ENCODE measurements around the gene NEURL4.
A peak's percentile ranks its signal among the peaks of the same experiment; 100 is the strongest.

NEURL4 gene

DNA sequence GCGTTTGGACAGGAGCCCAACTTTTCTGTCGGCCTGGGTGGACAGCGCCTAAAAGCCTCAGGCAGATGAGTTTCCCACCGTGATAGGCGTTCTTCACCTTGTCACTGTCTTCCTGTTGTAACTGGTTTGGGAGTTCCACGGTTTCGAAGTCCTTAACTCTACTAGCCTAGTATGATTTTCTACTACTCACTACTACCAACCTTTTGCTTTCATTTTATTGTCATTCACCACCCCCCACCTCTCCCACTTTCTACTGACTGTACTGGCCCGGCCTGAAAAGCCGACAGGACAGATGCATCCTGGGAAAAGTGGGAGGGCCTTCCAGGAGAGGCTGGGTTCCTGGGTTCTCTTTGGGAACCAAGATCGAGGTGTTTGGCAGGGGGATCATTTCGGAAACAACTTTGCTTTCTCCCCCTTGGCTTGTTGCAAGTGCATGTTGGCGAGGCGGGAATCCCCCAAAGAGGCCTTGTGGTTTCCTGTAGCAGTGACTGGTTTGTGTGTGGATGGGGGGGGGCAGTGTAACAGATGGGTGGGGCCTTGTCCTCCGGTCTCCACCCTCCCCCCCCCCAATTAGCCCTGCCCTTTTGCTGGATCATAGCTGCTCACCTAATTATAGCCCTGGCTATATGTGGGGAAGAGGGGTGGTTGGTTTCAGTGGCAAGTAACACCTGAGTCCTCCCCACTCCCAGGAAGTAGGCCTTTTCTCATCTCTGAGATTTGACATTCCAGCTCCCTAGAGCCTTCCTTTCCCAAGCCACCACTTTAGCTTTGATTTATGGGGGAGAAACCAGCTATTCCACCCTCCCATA, 20.3 kb downstream of the NEURL4 start:
- H3K9me3 Mint-ChIP-seq (ENCODE audit: low read depth) = no peaks in the 10 kb centered on the region
- peaks cover 23% of the 10 kb centered on the region for H3K36me3 Mint-ChIP-seq
- H3K4me3 Mint-ChIP-seq = peak overlapping the region; percentile 94
- no peaks in the 10 kb centered on the region for H3K27me3 Mint-ChIP-seq
- peaks cover 50% of the 10 kb centered on the region for H3K4me1 Mint-ChIP-seq (ENCODE audit: low read depth)
- H3K27ac Mint-ChIP-seq = peak overlapping the region; percentile 97

DNA sequence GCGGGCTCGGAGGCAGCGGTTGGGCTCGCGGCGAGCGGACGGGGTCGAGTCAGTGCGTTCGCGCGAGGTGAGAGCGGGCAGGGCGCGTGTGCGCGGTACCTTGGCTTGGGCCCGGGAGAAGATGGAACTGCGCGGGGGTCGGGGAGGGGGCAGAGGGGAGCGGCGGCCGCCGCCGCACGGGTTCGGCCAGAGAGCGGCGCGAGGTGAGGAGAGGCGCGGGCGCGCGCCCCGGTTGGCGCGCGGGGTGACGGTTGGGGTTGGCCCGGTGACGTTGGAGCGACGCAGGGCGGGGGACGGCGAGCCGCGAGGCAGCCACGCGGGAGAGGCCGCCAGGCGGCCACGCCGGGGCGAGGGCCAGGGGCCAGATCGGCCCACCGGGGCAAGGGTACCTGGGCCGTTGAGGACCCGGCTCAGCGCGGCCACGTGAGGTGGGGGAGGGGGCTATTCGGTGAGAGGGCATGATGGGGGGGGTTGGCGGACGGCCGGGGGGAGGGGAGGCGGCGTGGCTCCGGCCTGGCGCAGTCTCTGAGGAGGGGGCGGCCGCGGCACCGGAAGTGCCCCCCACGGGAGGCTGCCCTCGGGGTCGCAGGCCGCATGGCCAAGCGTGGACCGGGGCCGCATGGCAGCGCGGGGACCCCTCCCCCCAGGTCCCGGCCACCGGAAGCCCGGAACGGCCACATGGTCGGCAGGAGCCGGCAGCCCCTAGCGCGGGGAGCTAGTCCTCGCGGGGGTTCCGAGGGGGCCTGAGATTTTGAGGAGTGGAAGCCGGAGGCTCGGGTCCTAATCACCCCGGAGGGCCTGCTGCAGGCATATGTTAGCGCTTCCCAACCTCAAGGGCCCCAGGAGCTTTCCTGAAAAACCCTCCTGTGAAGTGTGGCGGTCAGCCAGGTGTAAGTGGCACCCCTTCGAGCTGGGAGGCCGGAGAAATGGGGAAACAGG, 21.2 kb downstream of the NEURL4 start:
- Mint-ChIP-seq H3K27me3 (no peaks in the 10 kb centered on the region), H3K4me1 (ENCODE audit: low read depth) (peaks cover 41% of the 10 kb centered on the region), H3K36me3 (peaks cover 22% of the 10 kb centered on the region), H3K27ac (peak overlapping the region; percentile 97), H3K9me3 (ENCODE audit: low read depth) (no peaks in the 10 kb centered on the region), H3K4me3 (peak overlapping the region; percentile 94)

DNA sequence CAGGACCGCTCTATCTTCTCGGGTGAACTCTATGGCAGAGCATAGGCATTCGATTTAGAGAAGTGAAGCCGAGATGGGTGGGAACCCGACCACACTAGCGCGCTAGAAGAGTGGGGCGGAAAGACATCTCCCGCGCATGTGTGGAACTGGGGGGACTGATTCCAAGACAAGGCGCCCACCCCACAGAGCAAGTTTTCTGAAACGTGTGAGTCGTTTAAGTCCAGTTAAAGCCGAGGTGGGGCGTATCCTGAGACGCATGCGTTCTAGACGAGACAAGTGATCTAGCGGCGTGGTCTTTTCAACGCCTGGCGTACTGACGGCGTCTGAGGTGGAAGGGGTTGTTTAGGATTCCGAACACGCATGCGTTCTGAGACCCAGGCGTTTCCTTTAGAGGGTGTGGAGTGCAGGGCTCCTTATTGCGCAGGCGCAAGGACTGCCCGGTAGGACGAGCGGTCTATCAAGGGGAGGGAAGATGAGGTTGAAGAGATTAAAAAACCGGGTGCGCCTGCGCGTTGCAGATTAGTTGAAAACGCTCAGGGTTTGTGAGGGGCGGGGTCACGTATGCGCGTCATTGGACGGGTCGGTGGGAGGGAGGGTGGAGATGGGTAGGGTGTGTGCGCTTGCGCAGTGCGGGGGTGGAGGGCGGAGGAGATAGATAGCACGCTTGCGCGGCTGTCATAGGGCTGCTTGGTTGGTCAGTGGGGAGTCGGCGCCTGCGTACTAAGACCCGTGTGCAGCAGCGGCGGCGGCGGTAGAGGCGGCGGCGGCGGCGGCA, 22.0 kb downstream of the NEURL4 start, which contains the start of gene EIF5A:
Gene EIF5A (plus strand): TSS at position 718 of the 775 bp plus-strand sequence. CDS start 2,008 bp downstream, outside the sequence.
- Mint-ChIP-seq H3K9me3 (ENCODE audit: low read depth) (no peaks in the 10 kb centered on the region), H3K4me3 (peak within 1 kb of the TSS; percentile 94), H3K27me3 (no peaks in the 10 kb centered on the region), H3K36me3 (peaks cover 22% of the 10 kb centered on the region), H3K4me1 (ENCODE audit: low read depth) (peaks cover 33% of the 10 kb centered on the region), H3K27ac (peak within 1 kb of the TSS; percentile 97)

DNA sequence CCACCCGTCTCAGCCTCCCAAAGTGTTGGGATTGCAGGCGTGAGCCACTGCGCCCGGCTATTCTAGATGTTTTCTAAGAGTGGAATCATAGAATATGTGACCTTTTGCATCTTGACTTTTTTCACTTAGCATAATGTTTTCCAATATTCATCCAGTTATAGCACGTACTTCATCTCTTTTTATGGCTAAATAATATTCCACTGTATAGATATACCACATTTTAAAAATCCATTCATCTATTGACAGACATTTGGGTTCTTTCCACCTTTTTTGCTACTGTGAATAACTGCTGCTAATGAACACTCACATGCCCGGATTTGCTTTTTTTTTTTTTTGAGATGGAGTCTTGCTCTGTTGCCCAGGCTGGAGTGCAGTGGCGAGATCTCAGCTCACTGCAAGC, 25.0 kb downstream of the NEURL4 start:
- Mint-ChIP-seq H3K27me3 (no peaks in the 10 kb centered on the region), H3K4me1 (ENCODE audit: low read depth) (peaks cover 10% of the 10 kb centered on the region), H3K4me3 (no peak overlapping the region), H3K36me3 (peaks cover 4% of the 10 kb centered on the region), H3K27ac (no peak overlapping the region), H3K9me3 (ENCODE audit: low read depth) (no peaks in the 10 kb centered on the region)

DNA sequence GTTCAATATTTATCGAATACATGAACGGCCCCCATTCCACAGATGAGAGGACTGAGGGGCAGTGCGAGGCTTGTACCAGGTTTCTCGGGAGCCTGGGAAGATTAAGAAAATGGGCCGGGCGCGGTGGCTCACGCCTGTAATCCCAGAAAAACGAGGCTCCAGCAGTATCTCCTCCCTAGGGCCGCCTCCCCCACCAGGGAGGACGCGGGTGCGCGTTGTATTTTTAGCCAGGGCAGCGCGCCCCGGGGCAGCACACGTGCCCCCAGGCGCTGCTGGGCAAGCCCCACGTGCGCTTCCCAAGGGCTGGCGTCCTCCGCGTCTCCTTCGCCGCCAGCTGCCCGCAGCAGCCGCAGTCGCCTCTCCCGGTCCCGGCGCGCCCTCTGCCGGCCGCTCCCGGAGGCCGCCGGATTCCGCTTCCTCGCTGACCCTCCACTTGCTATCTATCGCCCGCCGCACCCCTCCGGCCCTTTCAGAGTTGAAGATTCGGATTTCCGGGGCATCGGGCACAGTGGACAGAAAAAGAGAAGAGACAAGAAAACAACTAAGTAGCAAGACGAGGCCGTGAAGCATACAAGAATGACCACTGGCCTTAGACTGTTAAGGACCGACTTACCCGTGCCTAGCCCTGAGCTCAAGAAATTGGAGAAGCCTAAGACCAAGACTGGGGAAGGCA, 32.8 kb downstream of the NEURL4 start:
- H3K4me3 Mint-ChIP-seq = no peak overlapping the region
- no peaks in the 10 kb centered on the region for H3K9me3 Mint-ChIP-seq (ENCODE audit: low read depth)
- H3K36me3 Mint-ChIP-seq = no peaks in the 10 kb centered on the region
- H3K27me3 Mint-ChIP-seq = peaks cover 3% of the 10 kb centered on the region
- H3K4me1 Mint-ChIP-seq (ENCODE audit: low read depth) = peaks cover 23% of the 10 kb centered on the region
- H3K27ac Mint-ChIP-seq = no peak overlapping the region

DNA sequence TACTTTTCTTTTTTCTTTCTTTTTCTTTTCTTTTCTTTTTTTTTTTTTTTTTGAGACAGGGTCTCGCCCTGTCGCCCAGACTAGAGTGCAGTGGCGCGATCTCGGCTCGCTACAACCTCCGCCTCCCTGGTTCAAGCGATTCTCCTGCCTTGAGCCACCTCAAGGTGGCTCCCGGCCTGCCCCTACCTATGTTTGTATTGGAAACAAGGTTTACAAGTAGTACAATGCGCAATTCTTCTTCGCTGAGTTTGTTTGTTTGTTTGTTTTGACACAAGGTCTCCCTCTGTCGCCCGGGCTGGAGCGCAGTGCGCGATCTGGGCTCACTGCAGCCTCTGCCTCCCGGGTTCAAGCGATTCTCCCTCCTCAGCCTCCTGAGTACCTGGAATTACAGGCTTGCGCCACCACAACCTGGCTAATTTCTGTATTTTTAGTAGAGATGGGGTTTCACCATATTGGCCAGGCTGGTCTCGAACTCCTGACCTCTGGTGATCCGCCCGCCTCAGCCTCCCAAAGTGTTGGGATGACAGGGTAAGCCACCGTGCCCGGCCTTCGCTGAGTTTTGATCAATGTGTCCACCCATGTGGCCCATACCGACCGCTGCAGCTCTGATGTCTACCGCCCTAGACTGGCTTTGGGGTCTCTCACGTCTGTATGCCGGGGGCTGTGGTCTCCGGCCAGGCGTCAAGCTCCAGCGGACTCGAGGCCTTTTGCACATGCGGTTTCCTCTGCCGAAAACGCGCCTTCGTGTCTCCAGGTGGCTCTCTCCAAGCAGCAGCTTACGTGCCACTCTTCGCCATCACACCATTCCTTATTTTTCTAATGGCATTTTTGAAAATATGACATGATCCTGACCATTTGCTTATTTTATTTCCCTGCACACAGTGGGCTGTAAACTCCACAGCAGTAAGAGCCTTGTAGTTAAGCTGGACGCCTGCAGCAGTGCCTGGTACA, 33.6 kb downstream of the NEURL4 start:
- H3K36me3 Mint-ChIP-seq = no peaks in the 10 kb centered on the region
- H3K27ac Mint-ChIP-seq = peak overlapping the region; percentile 50
- H3K4me1 Mint-ChIP-seq (ENCODE audit: low read depth) = peaks cover 23% of the 10 kb centered on the region
- peak overlapping the region; percentile 85 for H3K4me3 Mint-ChIP-seq
- no peaks in the 10 kb centered on the region for H3K9me3 Mint-ChIP-seq (ENCODE audit: low read depth)
- H3K27me3 Mint-ChIP-seq = peaks cover 3% of the 10 kb centered on the region

DNA sequence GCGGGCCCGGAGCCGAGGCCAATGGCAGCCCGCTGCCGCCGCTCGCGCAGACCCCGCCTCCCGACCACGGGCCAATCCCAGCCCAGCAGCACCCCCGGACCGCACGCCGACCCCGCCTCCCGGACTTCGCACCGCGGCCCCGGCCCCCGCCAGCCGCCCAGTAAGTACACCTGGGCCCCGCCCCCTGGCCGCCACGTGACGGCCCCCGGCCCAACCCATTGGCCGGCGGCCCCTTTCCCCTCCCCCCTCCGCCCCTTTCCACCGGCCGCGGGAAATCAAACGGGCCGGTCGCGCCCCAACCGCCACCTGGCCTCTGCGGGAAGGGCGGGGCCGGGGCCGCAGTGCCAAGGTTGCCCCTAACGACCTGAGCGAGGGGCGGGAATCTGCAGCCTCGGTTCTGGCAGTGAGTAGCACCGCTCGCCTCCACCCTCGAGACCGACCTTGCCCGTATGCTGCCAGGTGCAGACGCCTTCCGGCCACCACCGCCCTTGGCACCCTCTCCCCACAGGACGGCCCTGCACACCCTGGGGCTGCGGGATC, 34.5 kb downstream of the NEURL4 start, which contains the start of gene YBX2:
Gene YBX2 (minus strand): TSS at position 26 of the 540 bp plus-strand sequence. CDS start 139 bp downstream, outside the sequence.
- H3K4me1 Mint-ChIP-seq (ENCODE audit: low read depth) = peaks cover 23% of the 10 kb centered on the region
- H3K27me3 Mint-ChIP-seq = peaks cover 3% of the 10 kb centered on the region
- H3K36me3 Mint-ChIP-seq = no peaks in the 10 kb centered on the region
- peak within 1 kb of the TSS; percentile 50 for H3K27ac Mint-ChIP-seq
- H3K9me3 Mint-ChIP-seq (ENCODE audit: low read depth) = no peaks in the 10 kb centered on the region
- peak within 1 kb of the TSS; percentile 85 for H3K4me3 Mint-ChIP-seq

DNA sequence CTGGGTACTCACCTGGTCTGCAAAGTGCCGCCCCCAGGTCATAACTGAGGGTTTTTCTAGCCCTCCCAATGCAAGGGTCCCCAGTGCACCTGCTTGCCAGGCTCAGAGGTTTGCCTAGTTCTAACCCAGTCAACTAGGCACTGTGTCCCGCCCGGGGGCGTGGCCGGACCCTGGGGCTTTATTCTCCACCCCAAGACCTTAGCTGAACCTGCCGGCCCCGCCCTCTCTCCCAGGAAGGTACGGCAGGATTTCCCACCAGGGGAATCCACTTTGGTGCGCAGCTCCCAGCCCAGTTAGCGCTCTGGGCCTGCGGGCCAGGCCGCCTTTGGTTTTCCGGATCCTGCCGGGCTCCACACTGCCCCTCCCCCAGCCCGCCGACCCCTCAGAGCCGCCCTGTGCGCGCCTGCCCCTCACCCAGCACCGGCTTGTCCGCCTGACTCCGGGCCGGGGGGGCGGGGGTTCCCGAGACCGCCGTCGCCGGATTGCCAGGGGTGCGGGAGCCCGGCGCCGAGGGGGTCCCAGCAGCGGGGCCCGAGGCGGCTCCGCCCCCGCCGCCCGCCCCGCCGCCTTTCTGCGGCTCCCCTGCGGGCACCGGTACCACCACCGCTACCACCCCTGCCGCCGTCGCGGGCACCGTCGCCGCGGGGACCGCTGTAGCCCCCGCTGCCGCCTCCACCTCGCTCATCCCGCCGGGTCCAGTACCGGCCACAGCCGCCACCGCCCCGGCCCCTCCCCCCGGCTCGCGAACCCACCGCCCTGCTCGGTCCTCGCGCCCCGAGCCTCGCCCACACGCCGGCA, 35.1 kb downstream of the NEURL4 start:
- Mint-ChIP-seq H3K27ac (no peak overlapping the region), H3K9me3 (ENCODE audit: low read depth) (no peaks in the 10 kb centered on the region), H3K4me3 (peak overlapping the region; percentile 59), H3K36me3 (no peaks in the 10 kb centered on the region), H3K27me3 (peaks cover 3% of the 10 kb centered on the region), H3K4me1 (ENCODE audit: low read depth) (peaks cover 23% of the 10 kb centered on the region)

DNA sequence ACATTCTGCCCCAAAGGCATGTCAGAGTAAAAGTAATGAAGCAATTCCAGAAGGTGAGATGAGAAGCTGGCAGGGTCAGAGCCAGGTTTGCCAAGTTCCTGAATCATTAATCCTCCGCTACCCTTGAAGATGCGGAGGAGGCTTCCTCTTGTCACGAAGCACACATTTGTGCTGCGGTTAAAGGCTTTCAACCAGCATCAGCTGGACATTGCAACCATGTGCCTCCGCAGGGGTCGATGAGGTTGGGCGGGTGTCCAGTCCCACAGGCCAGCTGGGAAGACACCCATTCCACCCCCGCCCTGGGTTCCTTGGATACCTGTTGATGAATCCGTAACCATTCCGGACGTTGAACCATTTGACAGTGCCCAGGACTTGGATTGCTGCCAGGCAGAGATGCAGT, 36.0 kb downstream of the NEURL4 start:
- Mint-ChIP-seq H3K9me3 (ENCODE audit: low read depth) (no peaks in the 10 kb centered on the region), H3K27me3 (peaks cover 3% of the 10 kb centered on the region), H3K4me1 (ENCODE audit: low read depth) (peaks cover 23% of the 10 kb centered on the region), H3K36me3 (no peaks in the 10 kb centered on the region), H3K27ac (no peak overlapping the region), H3K4me3 (peak overlapping the region; percentile 59)

DNA sequence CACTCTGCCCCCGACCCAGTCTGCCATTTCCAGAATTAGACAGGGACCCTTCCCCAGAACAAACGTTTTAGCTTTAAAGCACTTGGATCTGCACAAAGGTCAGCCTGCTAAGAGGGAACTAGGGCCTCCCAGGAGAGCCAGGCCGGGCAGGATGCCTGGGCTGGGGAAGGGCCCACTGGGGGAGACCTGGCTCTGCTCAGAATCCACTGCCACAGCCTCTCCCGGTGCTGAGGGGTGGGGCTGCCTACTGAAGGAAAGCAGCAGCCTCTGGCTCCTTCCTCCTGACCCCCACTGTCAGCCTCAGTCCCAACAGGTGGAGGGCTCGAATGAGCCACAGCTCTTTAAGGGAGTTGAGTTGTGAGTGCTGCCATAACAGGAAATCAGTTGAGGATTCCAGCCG, 36.4 kb downstream of the NEURL4 start:
- peaks cover 23% of the 10 kb centered on the region for H3K4me1 Mint-ChIP-seq (ENCODE audit: low read depth)
- no peaks in the 10 kb centered on the region for H3K36me3 Mint-ChIP-seq
- peaks cover 3% of the 10 kb centered on the region for H3K27me3 Mint-ChIP-seq
- H3K9me3 Mint-ChIP-seq (ENCODE audit: low read depth) = no peaks in the 10 kb centered on the region
- H3K27ac Mint-ChIP-seq = no peak overlapping the region
- no peak overlapping the region for H3K4me3 Mint-ChIP-seq

DNA sequence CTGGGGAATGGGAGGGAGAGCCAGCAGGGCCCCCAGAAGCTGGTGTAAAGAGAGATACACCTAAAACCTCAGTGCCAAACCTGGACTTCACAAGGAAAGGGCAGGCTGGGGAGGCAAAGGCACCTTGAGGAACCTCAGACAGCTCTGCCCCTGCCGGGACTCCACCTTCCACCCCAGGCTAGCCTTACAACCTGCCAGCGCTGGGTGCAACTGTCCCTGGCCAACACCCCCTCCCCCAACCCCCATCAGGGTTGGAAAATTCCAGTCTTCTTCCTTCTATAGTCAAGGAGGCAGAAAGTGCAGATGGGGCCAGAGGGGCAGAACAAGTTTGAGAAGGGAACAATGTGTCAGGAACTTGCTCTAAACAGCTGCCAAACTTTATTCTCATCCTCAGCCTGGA, 36.9 kb downstream of the NEURL4 start:
- H3K4me1 Mint-ChIP-seq (ENCODE audit: low read depth) = peaks cover 23% of the 10 kb centered on the region
- no peaks in the 10 kb centered on the region for H3K9me3 Mint-ChIP-seq (ENCODE audit: low read depth)
- H3K27ac Mint-ChIP-seq = no peak overlapping the region
- no peak overlapping the region for H3K4me3 Mint-ChIP-seq
- no peaks in the 10 kb centered on the region for H3K36me3 Mint-ChIP-seq
- peaks cover 3% of the 10 kb centered on the region for H3K27me3 Mint-ChIP-seq

DNA sequence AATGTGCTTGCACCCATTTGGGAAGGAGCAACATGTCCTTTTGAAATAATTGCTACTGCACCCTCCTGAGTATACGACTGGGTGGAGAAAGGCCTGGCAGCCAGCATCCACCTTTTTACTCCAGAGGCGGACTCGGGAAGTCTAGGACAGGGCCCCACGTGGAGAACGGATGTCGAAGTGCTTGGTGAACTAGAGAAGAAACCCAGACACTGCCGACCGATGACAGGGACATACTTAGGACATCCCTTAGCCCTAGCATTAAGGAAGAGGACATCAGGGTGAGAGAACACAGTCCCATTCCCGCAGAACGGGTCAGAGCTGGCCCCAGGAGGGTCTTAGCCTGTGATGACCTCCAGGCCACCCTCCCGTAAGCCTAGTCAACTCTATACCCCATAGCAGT, 38.5 kb downstream of the NEURL4 start:
- peaks cover 3% of the 10 kb centered on the region for H3K27me3 Mint-ChIP-seq
- H3K9me3 Mint-ChIP-seq (ENCODE audit: low read depth) = no peaks in the 10 kb centered on the region
- peaks cover 15% of the 10 kb centered on the region for H3K4me1 Mint-ChIP-seq (ENCODE audit: low read depth)
- no peak overlapping the region for H3K4me3 Mint-ChIP-seq
- H3K27ac Mint-ChIP-seq = no peak overlapping the region
- H3K36me3 Mint-ChIP-seq = no peaks in the 10 kb centered on the region

All from activated naive CD8-positive, alpha-beta T cell (primary cell).